HepG2 (cell line): ENCODE measurements around the gene DGKB. TPM values are rescaled to one million over a fixed set of nuclear protein-coding genes. Genes with fewer than 3 reads are reported as not detected.

Experiments used
- ATAC-seq: fragments of 200-7000 bp; cut with Tn5 transposase; 3 replicates; pipeline ENCODE4 v1.9.1; 2020; ENCODE audit warnings: mild to moderate bottlenecking, moderate library complexity
- BruUV-seq: library from RNA; stranded (reverse); fragments of 400-500 nt; replicated peaks from 2 replicates; lab custom pipeline; 2021; lab: Mats Ljungman, UMichigan
- CTCF ChIA-PET: fragments of 300-600 bp; formaldehyde crosslinking; extraction: SDS; loops from one replicate; lab custom pipeline; 2021; ENCODE audit warnings: low total read pairs, inconsistent platforms, low intra/inter-chr PET ratio; lab: Yijun Ruan, JAX
- POLR2A ChIA-PET: fragments of 350-600 bp; sonication (Branson Sonifier 250); formaldehyde crosslinking; loops from one replicate; lab custom pipeline; 2020; ENCODE audit warnings: antibody characterized with exemption, inconsistent platforms; lab: Yijun Ruan, JAX
- DNase-seq: peaks from one replicate; pipeline ENCODE4 v3.0.0-alpha.2; 2015; ENCODE audit warnings: low spot score
- FAIRE-seq: peaks from 3 replicates; lab custom pipeline; 2011; peaks lifted over from hg19 to GRCh38; lab: Jason Lieb, UNC
- H2AFZ ChIP-seq: one replicate; pipeline ENCODE4 v1.6.1; 2011; ENCODE audit warnings: low read length, inconsistent platforms
- H3K27ac ChIP-seq: fragments of 300-600 bp; 3 replicates; pipeline ENCODE4 v1.8.0; 2011; ENCODE audit warnings: mixed run types, mild to moderate bottlenecking, mixed read lengths, low read length, inconsistent platforms; ENCODE audit not compliant: insufficient read depth; ENCODE audit errors: extremely low read length
- H3K27me3 ChIP-seq, 2 experiments: fragments of 200-600 bp in 1 of 2; 2 replicates in 1 of 2; 3 replicates in 1 of 2; pipeline versions ENCODE4 v1.6.0 to v1.8.0; 2011; ENCODE audit warnings: low read length in 2 of 2, mild to moderate bottlenecking in 2 of 2, moderate library complexity in 2 of 2, inconsistent platforms in 1 of 2; ENCODE audit not compliant: insufficient read depth in 2 of 2, control insufficient read depth in 1 of 2
- H3K36me3 ChIP-seq, 2 experiments: fragments of 200-600 bp in 1 of 2; replicated peaks in 1 of 2; 2 replicates in 1 of 2; 3 replicates in 1 of 2; pipeline versions ENCODE4 v1.5.1 to v1.8.0; 2011; ENCODE audit warnings: low read length in 2 of 2, inconsistent platforms in 1 of 2; ENCODE audit not compliant: insufficient read depth in 2 of 2, control insufficient read depth in 1 of 2
- H3K4me1 ChIP-seq: 2 replicates; pipeline ENCODE4 v1.5.1; 2012; ENCODE audit warnings: low read length, inconsistent platforms; ENCODE audit not compliant: insufficient read depth
- H3K4me2 ChIP-seq: 2 replicates; pipeline ENCODE4 v1.6.0; 2011; ENCODE audit warnings: low read depth, low read length, inconsistent platforms
- H3K4me3 ChIP-seq, 3 experiments: fragments of 200-600 bp in 1 of 3; sonication (generic), shearing (Covaris generic) in 1 of 3; replicated peaks in 1 of 3; 2 replicates each; pipeline ENCODE4 v1.5.1; 2011 to 2016; ENCODE audit warnings: low read length in 3 of 3, inconsistent platforms in 2 of 3, low read depth in 2 of 3, mild to moderate bottlenecking in 2 of 3, control low read depth in 1 of 3, mixed read lengths in 1 of 3; ENCODE audit not compliant: insufficient read depth in 1 of 3
- H3K79me2 ChIP-seq: one replicate; pipeline ENCODE4 v1.6.1; 2011; ENCODE audit warnings: low read length, inconsistent platforms; ENCODE audit not compliant: insufficient read depth
- H3K9ac ChIP-seq: 2 replicates; pipeline ENCODE4 v1.6.0; 2011; ENCODE audit warnings: mild to moderate bottlenecking, low read depth, low read length, inconsistent platforms; ENCODE audit not compliant: insufficient read depth
- H3K9me3 ChIP-seq: 2 replicates; pipeline ENCODE4 v1.5.1; 2012; ENCODE audit warnings: mild to moderate bottlenecking, low read length
- H4K20me1 ChIP-seq: 2 replicates; pipeline ENCODE4 v1.6.0; 2011; ENCODE audit warnings: inconsistent platforms, mild to moderate bottlenecking, low read length, moderate library complexity; ENCODE audit not compliant: insufficient read depth
- CREB3 ChIP-seq: sonication (generic); formaldehyde crosslinking; IDR thresholded peaks from 2 replicates; pipeline ENCODE4 v1.5.0; 2020; ENCODE audit warnings: missing genetic modification reagents
- GTF2F1 ChIP-seq: fragments of 150-350 bp; IDR thresholded peaks from 2 replicates; pipeline ENCODE4 v1.6.1; 2014; ENCODE audit warnings: low read length
- RFX1 ChIP-seq: fragments of 450-650 bp; IDR thresholded peaks from 2 replicates; pipeline ENCODE4 v1.6.1; 2017
- SOX5 ChIP-seq: IDR thresholded peaks from 2 replicates; pipeline ENCODE4 v1.6.1; 2016; ENCODE audit warnings: borderline replicate concordance
- THRA ChIP-seq: sonication (generic); formaldehyde crosslinking; IDR thresholded peaks from 2 replicates; pipeline ENCODE4 v1.4.0; 2020; ENCODE audit warnings: missing genetic modification reagents, borderline replicate concordance
- ZNF512 ChIP-seq: sonication (generic); formaldehyde crosslinking; IDR thresholded peaks from 2 replicates; pipeline ENCODE4 v1.4.0; 2020; ENCODE audit warnings: mild to moderate bottlenecking, missing genetic modification reagents
- ZUFSP ChIP-seq: sonication (generic); formaldehyde crosslinking; IDR thresholded peaks from 2 replicates; pipeline ENCODE4 v1.9.0; 2021; ENCODE audit warnings: missing genetic modification reagents, mild to moderate bottlenecking, borderline replicate concordance
- WGBS: methylation state at CpG from one replicate; pipeline ENCODE4 v1.1.6; 2017; ENCODE audit warnings: low lambda C conversion rate; 5-methylcytosine and 5-hydroxymethylcytosine counted together
- in situ Hi-C: cut with HindIII; loops from 2 replicates; pipeline ENCODE4 v1.10.0; 2017; ENCODE audit warnings: low pct_unique_long_range_greater_than_20kb; ENCODE audit not compliant: extremely low pct_ligation_motif_present
- intact Hi-C: fragments of 100-400 bp; cut with micrococcal nuclease; formaldehyde crosslinking; loops from one replicate; pipeline ENCODE4 v1.10.0; 2022; ENCODE audit not compliant: unreplicated experiment
- polyA plus RNA-seq, 8 experiments: library from polyadenylated mRNA; depleted of rRNA in 3 of 8; stranded (reverse) in 7 of 8; unstranded in 1 of 8; fragments of >200 nt; fragmentation: Illumina TruSeq in 4 of 8; extraction: Trizol in 4 of 8; gene quantifications; 2 replicates each; pipeline versions ENCODE4 v1.2.1 to v1.2.3, GENCODE V29; 2011 to 2016; ENCODE audit warnings: low read depth in 4 of 8, missing spikeins in 1 of 8, mixed read lengths in 1 of 8; ENCODE audit not compliant: insufficient read depth in 1 of 8
- total RNA-seq, 5 experiments: library from RNA; depleted of rRNA; stranded (reverse); fragments of >200 nt; fragmentation: Illumina TruSeq; extraction: Trizol; gene quantifications; 2 replicates each; pipeline ENCODE4 v1.2.3, GENCODE V29; 2016; ENCODE audit warnings: low read depth in 1 of 5

Gene DGKB
- total and polyA plus RNA-seq, 2 of the 13 experiments (the other 11 are each of a cell fraction or from before 2014, with no cell fraction given): not detected

- TF ChIP-seq CREB3 (CRISPR knock-in tag): no peak
These were observed 513.0 kb downstream of the DGKB start (continued) for GRCh38 chr7:14389595-14389994.

- no peak for ATAC-seq
These were observed 513.4 kb downstream of the DGKB start for GRCh38 chr7:14389181-14389591.

More at GRCh38 chr7:14389181-14389591, 513.4 kb downstream of the DGKB start:
- DNase-seq: no peak
- no peak overlapping the region for H3K4me2 ChIP-seq
- H4K20me1 ChIP-seq: no peaks in the 10 kb centered on the region
- no peak overlapping the region for H3K27ac ChIP-seq
- no peaks in the 10 kb centered on the region for H3K36me3 ChIP-seq
- in situ Hi-C loops (no loop called here), intact Hi-C loops (no loop called here)
- BruUV-seq: no TSS peak
- no peaks in the 10 kb centered on the region for H3K27me3 ChIP-seq
- ChIA-PET POLR2A (no interaction called here), CTCF (no interaction called here)
- 10% methylated on average over 3 of the region's 5 CpGs for whole genome bisulfite sequencing
- no peak for FAIRE-seq
- TF ChIP-seq GTF2F1 (no peak), THRA (no peak), ZUFSP (CRISPR knock-in tag) (no peak), SOX5 (CRISPR knock-in tag) (no peak), ZNF512 (CRISPR knock-in tag) (no peak), RFX1 (no peak)
- peaks cover 79% of the 10 kb centered on the region for H3K9me3 ChIP-seq
- H3K4me3 ChIP-seq: no peak overlapping the region
- no peaks in the 10 kb centered on the region for H3K4me1 ChIP-seq
- H2AFZ ChIP-seq: no peak overlapping the region
- H3K79me2 ChIP-seq: no peaks in the 10 kb centered on the region
- H3K9ac ChIP-seq: no peak overlapping the region
